ENCODE results near the gene MYCBPAP.

Gene MYCBPAP

DNA sequence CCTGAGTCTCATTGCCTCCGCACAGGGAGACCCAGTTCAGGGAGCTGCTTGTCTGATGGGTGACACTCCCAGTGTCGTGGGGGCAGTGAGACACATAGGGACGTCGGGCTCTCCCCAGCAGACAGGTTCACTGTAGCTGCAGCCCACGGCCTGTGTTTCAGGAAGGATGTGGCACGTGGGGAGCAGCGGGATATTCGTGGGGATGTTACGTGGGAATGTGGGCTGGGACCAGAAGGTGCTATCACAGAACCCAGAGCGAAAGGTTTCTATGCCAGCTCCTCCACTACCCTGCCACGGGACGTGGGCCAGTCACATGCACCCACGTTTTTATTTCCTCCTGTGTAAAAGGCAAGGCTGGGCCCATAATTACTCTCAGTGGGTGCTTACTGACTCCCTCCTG is 68.6 kb downstream of the MYCBPAP start:
- Histone ChIP-seq H3K4me1 (ENCODE audit: control insufficient read depth, insufficient read depth, low read length) (no peaks in the 10 kb centered on the region), H3K4me3 (ENCODE audit: low read length in 2 of 2) (no peak overlapping the region), H3K36me3 (ENCODE audit: control insufficient read depth in 2 of 2, insufficient read depth in 2 of 2, low read length in 2 of 2) (no peaks in the 10 kb centered on the region), H3K27me3 (ENCODE audit: control insufficient read depth in 1 of 2, insufficient read depth in 2 of 2, low read length in 2 of 2) (peaks cover 0 to 2% of the 10 kb centered on the region in 2 donors), H3K27ac (ENCODE audit: low read length) (no peak overlapping the region), H3K9ac (ENCODE audit: low read length in 2 of 2) (no peak overlapping the region), H3K9me3 (ENCODE audit: control insufficient read depth in 2 of 2, low read length in 2 of 2) (no peaks in the 10 kb centered on the region)

DNA sequence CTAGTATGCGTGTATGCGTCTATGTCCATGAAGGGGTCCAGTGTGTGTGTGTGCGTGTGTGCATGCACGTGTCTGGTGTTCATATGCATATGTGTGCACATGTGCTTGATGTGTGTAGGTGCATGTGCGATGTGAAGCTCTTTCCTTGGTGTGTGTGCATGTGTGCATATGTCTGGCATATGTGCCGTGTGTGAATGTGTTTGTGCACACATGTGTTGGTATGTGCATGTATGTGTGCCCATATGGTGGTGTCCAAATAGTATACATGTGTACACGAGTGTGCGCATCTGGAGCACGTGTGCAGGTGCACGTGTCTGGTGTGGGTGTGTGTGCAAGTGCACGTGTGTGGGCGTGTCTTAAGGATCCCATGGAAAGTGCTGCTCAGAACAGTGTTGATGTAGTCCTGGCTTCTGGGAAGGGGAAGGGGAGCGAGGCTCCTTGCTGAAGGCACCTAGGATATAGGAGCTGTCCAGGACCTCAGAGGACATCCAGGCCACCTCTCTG is 69.3 kb downstream of the MYCBPAP start:
- Histone ChIP-seq H3K27ac (ENCODE audit: low read length) (no peak overlapping the region), H3K4me3 (ENCODE audit: low read length in 2 of 2) (no peak overlapping the region), H3K4me1 (ENCODE audit: control insufficient read depth, insufficient read depth, low read length) (no peaks in the 10 kb centered on the region), H3K9ac (ENCODE audit: low read length in 2 of 2) (no peak overlapping the region), H3K36me3 (ENCODE audit: control insufficient read depth in 2 of 2, insufficient read depth in 2 of 2, low read length in 2 of 2) (no peaks in the 10 kb centered on the region), H3K9me3 (ENCODE audit: control insufficient read depth in 2 of 2, low read length in 2 of 2) (no peaks in the 10 kb centered on the region), H3K27me3 (ENCODE audit: control insufficient read depth in 1 of 2, insufficient read depth in 2 of 2, low read length in 2 of 2) (peaks cover 0 to 2% of the 10 kb centered on the region in 2 donors)

DNA sequence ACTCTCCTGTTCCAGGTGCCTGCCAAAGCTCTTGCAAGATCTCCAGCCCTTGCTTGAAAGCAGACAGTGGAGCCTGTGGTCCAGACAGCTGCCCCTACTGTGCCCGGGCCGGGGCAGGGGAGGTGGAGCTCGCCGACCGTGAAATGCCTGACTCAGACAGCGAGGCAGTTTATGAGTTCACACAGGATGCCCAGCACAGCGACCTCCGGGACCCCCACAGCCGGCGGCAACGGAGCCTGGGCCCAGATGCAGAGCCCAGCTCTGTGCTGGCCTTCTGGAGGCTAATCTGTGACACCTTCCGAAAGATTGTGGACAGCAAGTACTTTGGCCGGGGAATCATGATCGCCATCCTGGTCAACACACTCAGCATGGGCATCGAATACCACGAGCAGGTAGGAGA is 69.9 kb downstream of the MYCBPAP start:
- no peaks in the 10 kb centered on the region for H3K4me1 ChIP-seq (ENCODE audit: control insufficient read depth, insufficient read depth, low read length)
- no peak overlapping the region for H3K27ac ChIP-seq (ENCODE audit: low read length)
- no peaks in the 10 kb centered on the region for H3K36me3 ChIP-seq (ENCODE audit: control insufficient read depth in 2 of 2, insufficient read depth in 2 of 2, low read length in 2 of 2)
- H3K27me3 ChIP-seq (ENCODE audit: control insufficient read depth in 1 of 2, insufficient read depth in 2 of 2, low read length in 2 of 2): peaks cover 0 to 2% of the 10 kb centered on the region in 2 donors
- H3K4me3 ChIP-seq (ENCODE audit: low read length in 2 of 2): no peak overlapping the region
- no peak overlapping the region for H3K9ac ChIP-seq (ENCODE audit: low read length in 2 of 2)
- no peaks in the 10 kb centered on the region for H3K9me3 ChIP-seq (ENCODE audit: control insufficient read depth in 2 of 2, low read length in 2 of 2)

DNA sequence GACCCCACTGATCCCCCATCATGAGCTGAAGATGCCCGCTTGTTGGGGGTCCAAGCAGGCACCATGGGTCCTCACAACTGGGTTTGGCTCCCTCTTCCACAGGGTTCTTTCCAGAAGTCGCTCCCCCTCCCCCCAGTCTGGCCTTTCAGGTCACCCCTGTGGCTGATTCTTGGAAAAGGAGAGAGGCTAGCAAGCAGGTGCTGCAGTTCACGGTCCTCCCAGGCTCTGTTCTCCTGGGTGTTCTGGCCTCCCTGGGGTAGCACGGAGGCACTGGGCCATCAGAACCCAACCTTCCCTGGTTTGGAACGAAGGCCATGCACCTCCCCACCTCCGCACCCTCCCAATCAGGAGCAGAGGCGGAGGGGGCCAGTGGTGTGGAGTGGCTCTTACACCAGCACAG is 71.2 kb downstream of the MYCBPAP start:
- H3K4me3 ChIP-seq (ENCODE audit: low read length in 2 of 2): no peak overlapping the region
- no peak overlapping the region for H3K9ac ChIP-seq (ENCODE audit: low read length in 2 of 2)
- no peaks in the 10 kb centered on the region for H3K9me3 ChIP-seq (ENCODE audit: control insufficient read depth in 2 of 2, low read length in 2 of 2)
- peaks cover 0 to 2% of the 10 kb centered on the region in 2 donors for H3K27me3 ChIP-seq (ENCODE audit: control insufficient read depth in 1 of 2, insufficient read depth in 2 of 2, low read length in 2 of 2)
- H3K36me3 ChIP-seq (ENCODE audit: control insufficient read depth in 2 of 2, insufficient read depth in 2 of 2, low read length in 2 of 2): no peaks in the 10 kb centered on the region
- no peaks in the 10 kb centered on the region for H3K4me1 ChIP-seq (ENCODE audit: control insufficient read depth, insufficient read depth, low read length)
- no peak overlapping the region for H3K27ac ChIP-seq (ENCODE audit: low read length)

DNA sequence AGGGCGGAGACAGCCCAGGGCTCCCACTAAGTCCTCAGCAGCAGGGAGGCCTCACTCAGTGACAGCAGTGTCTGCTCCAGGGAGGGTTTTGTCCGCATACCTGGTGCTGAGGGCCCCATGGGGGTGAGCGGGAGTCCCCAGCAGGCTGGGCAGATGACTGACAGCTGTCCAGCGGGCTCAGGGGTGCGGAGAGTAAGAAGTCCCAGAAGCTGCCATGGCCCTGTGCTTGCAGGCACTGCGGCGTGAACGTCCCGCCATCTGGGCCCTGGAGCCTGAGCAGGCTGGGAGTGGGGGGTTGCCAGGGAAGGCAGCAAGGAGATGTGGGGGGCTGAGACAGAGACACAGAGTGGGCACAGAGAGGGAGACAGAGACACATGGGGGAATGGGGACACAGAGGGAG is 72.4 kb downstream of the MYCBPAP start:
- Histone ChIP-seq H3K9ac (ENCODE audit: low read length in 2 of 2) (no peak overlapping the region), H3K9me3 (ENCODE audit: control insufficient read depth in 2 of 2, low read length in 2 of 2) (no peaks in the 10 kb centered on the region), H3K27ac (ENCODE audit: low read length) (no peak overlapping the region), H3K4me3 (ENCODE audit: low read length in 2 of 2) (no peak overlapping the region), H3K4me1 (ENCODE audit: control insufficient read depth, insufficient read depth, low read length) (no peaks in the 10 kb centered on the region), H3K27me3 (ENCODE audit: control insufficient read depth in 1 of 2, insufficient read depth in 2 of 2, low read length in 2 of 2) (peaks cover 0 to 2% of the 10 kb centered on the region in 2 donors), H3K36me3 (ENCODE audit: control insufficient read depth in 2 of 2, insufficient read depth in 2 of 2, low read length in 2 of 2) (no peaks in the 10 kb centered on the region)

Data from stomach smooth muscle (tissue), 2 donors.